Measurements from ENCODE around the gene FNIP1. TPM values are rescaled to one million over a fixed set of nuclear protein-coding genes. Genes with fewer than 3 reads are reported as not detected.

Gene FNIP1
- total and polyA plus RNA-seq, 2 of the 13 experiments (the other 11 are each of a cell fraction or from before 2014, with no cell fraction given): 10.9 to 29.3 TPM

- no peak for TF ChIP-seq ZNF431 (CRISPR knock-in tag; IDR thresholded peaks at IDR 0.05; ENCODE audit: borderline replicate concordance, low read depth)
- no peak for TF ChIP-seq AHDC1 (CRISPR knock-in tag; IDR thresholded peaks at IDR 0.05; ENCODE audit: borderline replicate concordance)
- no peak for TF ChIP-seq ZNF691 (CRISPR knock-in tag; IDR thresholded peaks at IDR 0.05; ENCODE audit: borderline replicate concordance, low read depth)
- no peak for TF ChIP-seq NBN (conservative IDR thresholded peaks at IDR 0.05)
- no peak for TF ChIP-seq KDM1A (CRISPR knock-in tag; IDR thresholded peaks at IDR 0.05)
Measured at GRCh38 chr5:131684595-131684994, 112.2 kb downstream of the FNIP1 start (continued).

GRCh38 chr5:131684051-131684450, 112.8 kb downstream of the FNIP1 start:
- ChIA-PET CTCF (ENCODE audit: low intra/inter-chr PET ratio, low total read pairs) (no interaction called here), POLR2A (no interaction called here)
- peaks cover 2% of the 10 kb centered on the region for H3K79me2 ChIP-seq (ENCODE audit: insufficient read depth, low read length)
- BruUV-seq (replicated peaks): no TSS peak
- H3K27ac ChIP-seq (ENCODE audit: extremely low read length, insufficient read depth, low read length): no peak overlapping the region
- H3K9me3 ChIP-seq (ENCODE audit: low read length): no peaks in the 10 kb centered on the region
- intact Hi-C loops (cut with micrococcal nuclease; ENCODE audit: unreplicated experiment) (no loop called here), in situ Hi-C loops (cut with HindIII; ENCODE audit: extremely low pct_ligation_motif_present, low pct_unique_long_range_greater_than_20kb) (no loop called here)
- H4K20me1 ChIP-seq (ENCODE audit: insufficient read depth, low read length): no peaks in the 10 kb centered on the region
- ATAC-seq (no peak), DNase-seq (ENCODE audit: low spot score) (no peak), FAIRE-seq (no peak)
- WGBS (ENCODE audit: low lambda C conversion rate): 100% methylated on average over 1 of the region's 1 CpG
- H3K4me3 ChIP-seq (replicated peaks in 1 of 3; ENCODE audit: insufficient read depth in 1 of 3, low read depth in 2 of 3, low read length in 3 of 3): no peak overlapping the region
- H3K4me1 ChIP-seq (ENCODE audit: insufficient read depth, low read length): peaks cover 21% of the 10 kb centered on the region
- H3K4me2 ChIP-seq (ENCODE audit: low read depth, low read length): no peak overlapping the region
- H3K36me3 ChIP-seq (replicated peaks in 1 of 2; ENCODE audit: control insufficient read depth in 1 of 2, insufficient read depth in 2 of 2, low read length in 2 of 2): peaks cover 0 to 26% of the 10 kb centered on the region in 2 experiments; a peak in 2 of 5 replicates
- H3K27me3 ChIP-seq (ENCODE audit: control insufficient read depth in 1 of 2, insufficient read depth in 2 of 2, low read length in 2 of 2): no peaks in the 10 kb centered on the region
- no peak for TF ChIP-seq ZFP82 (CRISPR knock-in tag; IDR thresholded peaks at IDR 0.05; ENCODE audit: borderline replicate concordance)
- no peak for TF ChIP-seq SCMH1 (CRISPR knock-in tag; IDR thresholded peaks at IDR 0.05; ENCODE audit: borderline replicate concordance)
- no peak overlapping the region for H2AFZ ChIP-seq (ENCODE audit: low read length)
- H3K9ac ChIP-seq (ENCODE audit: insufficient read depth, low read depth, low read length): no peak overlapping the region

Measured in HepG2 (cell line).